Epithelial cell of prostate (primary cell): Measurements from ENCODE around the gene AGFG1.
"Not testable (repeated sequence)": the region's sequence is repeated elsewhere in the genome, so short reads cannot be mapped to it uniquely, and the experiment has no call there.

ENCODE experiments used
- DNase-seq: peaks from one replicate; pipeline ENCODE4 v3.0.0-alpha.2; 2011; ENCODE audit warnings: low read depth, low spot score
- H3K27ac ChIP-seq: fragments of 450-650 bp; 2 replicates; pipeline ENCODE4 v1.5.1; 2017; ENCODE audit warnings: mild to moderate bottlenecking

Gene AGFG1

DNA sequence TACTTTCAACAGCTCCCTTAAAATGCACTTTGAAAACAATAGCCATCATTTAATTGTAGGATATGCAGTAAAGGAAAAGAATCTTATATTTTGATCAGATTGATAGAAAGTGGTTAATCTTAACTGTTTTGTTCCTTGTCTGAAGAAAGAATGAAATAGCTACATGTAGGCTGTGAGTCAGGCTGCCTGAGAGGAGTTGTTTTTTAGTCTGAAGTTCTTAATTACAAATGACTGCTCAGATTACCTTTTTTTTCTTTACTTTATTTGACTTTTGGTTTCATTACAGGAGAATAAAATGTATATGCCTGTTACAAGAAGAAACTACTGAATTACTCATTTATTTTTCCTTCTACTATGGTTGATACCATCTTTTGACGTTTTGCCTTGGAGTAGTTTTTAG is 56.8 kb downstream of the AGFG1 start:
- no peak for DNase-seq
- no peak overlapping the region for H3K27ac ChIP-seq

GRCh38 chr2:227529871-227530270 is 57.9 kb downstream of the AGFG1 start:
- H3K27ac ChIP-seq, result no peak overlapping the region
- DNase-seq, result no peak

DNA sequence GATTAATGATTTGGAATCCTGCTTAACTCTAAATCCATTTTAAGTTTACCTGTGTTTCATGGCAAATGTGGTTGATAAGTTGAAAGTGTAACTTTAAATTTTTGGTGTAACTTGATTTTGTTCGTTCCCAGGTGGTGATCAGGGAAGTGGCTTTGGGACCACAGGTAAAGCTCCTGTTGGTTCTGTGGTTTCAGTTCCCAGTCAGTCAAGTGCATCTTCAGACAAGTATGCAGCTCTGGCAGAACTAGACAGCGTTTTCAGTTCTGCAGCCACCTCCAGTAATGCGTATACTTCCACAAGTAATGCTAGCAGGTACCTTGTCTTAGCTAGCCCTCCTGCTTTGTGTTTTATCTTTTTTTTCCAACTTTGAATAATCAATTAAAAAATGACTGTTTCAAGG is 62.8 kb downstream of the AGFG1 start:
- no peak overlapping the region for H3K27ac ChIP-seq
- DNase-seq, result no peak

DNA sequence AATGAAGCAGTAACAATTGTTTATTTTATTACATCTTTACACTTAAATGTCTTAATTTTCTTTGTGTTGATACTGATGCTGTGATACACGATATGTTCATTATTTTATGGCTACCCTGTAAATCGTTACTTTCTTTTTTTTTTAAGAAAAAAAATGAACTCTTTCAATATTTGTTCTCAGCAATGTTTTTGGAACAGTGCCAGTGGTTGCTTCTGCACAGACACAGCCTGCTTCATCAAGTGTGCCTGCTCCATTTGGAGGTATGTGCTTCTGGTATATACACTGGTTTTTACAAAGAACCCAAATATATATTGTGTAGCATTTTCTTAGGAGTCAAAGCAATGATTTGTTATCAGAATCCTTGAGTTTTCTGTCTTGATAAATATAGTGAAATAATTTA is 64.5 kb downstream of the AGFG1 start:
- no peak overlapping the region for H3K27ac ChIP-seq
- no peak for DNase-seq

- no peak overlapping the region for H3K27ac ChIP-seq
- DNase-seq, result no peak
Observed at GRCh38 chr2:227539465-227539956, 67.6 kb downstream of the AGFG1 start.

- H3K27ac ChIP-seq, DNase-seq: not testable (repeated sequence)
Observed at GRCh38 chr2:227540352-227540751, 68.4 kb downstream of the AGFG1 start.

- no peak overlapping the region for H3K27ac ChIP-seq
- no peak for DNase-seq
Observed at GRCh38 chr2:227545990-227546389, 74.0 kb downstream of the AGFG1 start.

DNA sequence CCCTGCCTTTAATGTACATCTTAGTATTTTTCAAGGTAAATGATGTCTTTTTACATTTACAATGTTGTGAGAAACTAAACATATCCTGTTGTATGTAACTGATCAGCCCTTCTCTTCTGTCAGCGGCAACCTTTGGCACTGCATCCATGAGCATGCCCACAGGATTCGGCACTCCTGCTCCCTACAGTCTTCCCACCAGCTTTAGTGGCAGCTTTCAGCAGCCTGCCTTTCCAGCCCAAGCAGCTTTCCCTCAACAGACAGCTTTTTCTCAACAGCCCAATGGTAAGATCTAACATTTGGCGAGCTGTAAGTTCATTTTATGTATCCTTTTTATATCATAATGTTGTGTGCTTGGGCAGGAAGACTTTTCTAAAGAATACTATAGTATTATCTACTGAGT is 79.9 kb downstream of the AGFG1 start:
- DNase-seq, result no peak

GRCh38 chr2:227562581-227562980 is 90.6 kb downstream of the AGFG1 start:
- DNase-seq, result no peak
- H3K27ac ChIP-seq, result no peak overlapping the region

More for the DNA sequence above, 79.9 kb downstream of the AGFG1 start:
- H3K27ac ChIP-seq, result no peak overlapping the region

- no peak for DNase-seq
Observed at GRCh38 chr2:227565080-227565479, 93.1 kb downstream of the AGFG1 start.

GRCh38 chr2:227566012-227566411 is 94.1 kb downstream of the AGFG1 start:
- no peak for DNase-seq
- no peak overlapping the region for H3K27ac ChIP-seq

More at GRCh38 chr2:227565080-227565479, 93.1 kb downstream of the AGFG1 start:
- H3K27ac ChIP-seq, result no peak overlapping the region

DNA sequence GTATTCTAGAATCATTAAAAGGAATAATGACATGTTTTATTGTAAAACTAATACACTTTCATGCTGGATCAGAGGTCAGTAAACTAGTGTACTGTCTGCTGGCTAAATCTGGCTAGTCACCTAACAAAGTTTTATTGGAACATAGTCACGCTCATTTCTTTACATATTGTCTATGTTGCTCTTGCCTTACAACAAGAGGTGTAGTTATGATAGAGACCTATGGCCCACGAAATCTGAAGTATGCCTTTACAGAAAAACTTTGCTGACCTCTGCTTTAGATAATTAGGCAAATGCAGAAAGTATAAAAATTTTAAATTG is 96.9 kb downstream of the AGFG1 start:
- no peak overlapping the region for H3K27ac ChIP-seq
- DNase-seq, result no peak

- H3K27ac ChIP-seq, result no peak overlapping the region
- DNase-seq, result no peak
Observed at GRCh38 chr2:227570615-227571014, 98.7 kb downstream of the AGFG1 start.

GRCh38 chr2:227576110-227576509 is 104.2 kb downstream of the AGFG1 start:
- DNase-seq, result no peak
- no peak overlapping the region for H3K27ac ChIP-seq

- no peak overlapping the region for H3K27ac ChIP-seq
- no peak for DNase-seq
Observed at GRCh38 chr2:227576812-227577211, 104.9 kb downstream of the AGFG1 start.

- no peak overlapping the region for H3K27ac ChIP-seq
- DNase-seq, result no peak
Observed at GRCh38 chr2:227577555-227577954, 105.6 kb downstream of the AGFG1 start.

DNA sequence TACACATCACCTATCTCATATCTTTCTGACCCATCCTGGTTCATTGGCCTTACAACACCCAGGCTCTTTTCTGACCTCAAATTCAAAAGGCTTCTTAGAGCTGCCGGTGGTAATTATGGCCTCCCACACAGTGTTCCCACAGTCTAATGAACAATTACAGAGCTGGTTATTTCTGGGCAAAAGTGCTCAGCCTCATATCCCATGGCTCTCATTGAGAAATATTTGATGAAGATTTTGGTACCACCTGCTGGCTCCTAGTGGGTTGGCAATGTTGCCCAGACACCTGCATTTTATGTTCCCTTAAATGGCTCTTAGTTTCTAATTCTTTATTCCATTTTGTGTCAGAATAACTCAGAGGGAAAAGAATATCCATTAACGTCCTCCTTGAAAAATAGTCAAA is 106.7 kb downstream of the AGFG1 start:
- no peak for DNase-seq
- no peak overlapping the region for H3K27ac ChIP-seq

DNA sequence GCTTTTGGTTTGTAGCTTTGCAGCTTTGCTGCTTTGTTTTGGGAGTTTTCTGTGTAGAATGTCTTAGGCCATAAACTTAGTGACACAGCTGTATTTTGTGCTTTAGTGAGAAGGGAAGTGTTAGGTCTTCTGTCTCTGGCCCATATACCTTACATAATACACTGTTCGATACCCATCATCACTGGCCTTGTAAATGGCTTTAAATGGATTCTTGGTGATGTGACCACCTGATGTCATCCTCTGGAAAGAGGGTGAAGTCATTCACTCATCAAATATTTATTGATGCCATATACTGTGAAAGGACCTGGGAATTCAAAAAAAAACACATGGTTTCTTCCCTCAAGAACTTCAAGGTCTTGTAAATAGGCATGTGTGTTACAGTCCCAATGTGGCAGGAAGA is 107.8 kb downstream of the AGFG1 start:
- no peak for DNase-seq
- no peak overlapping the region for H3K27ac ChIP-seq

DNA sequence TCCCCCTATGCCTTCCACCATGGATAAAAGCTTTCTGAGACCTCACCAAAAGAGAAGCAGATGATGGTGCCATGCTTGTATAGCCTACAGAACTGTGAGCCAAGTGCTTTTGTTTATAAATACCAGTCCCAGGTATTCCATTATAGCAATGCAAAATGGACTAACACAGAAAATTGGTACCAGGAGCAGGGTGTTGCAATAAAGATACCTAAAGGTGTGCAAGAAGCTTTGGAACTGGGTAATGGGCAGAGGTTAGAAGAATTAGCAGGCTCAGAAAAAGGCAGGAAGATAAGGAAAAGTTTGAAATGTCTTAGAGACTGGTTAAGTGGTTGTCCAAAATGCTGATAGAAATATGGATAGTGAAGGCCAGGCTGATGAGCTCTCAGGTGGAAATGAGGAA is 110.4 kb downstream of the AGFG1 start:
- H3K27ac ChIP-seq, result no peak overlapping the region

DNA sequence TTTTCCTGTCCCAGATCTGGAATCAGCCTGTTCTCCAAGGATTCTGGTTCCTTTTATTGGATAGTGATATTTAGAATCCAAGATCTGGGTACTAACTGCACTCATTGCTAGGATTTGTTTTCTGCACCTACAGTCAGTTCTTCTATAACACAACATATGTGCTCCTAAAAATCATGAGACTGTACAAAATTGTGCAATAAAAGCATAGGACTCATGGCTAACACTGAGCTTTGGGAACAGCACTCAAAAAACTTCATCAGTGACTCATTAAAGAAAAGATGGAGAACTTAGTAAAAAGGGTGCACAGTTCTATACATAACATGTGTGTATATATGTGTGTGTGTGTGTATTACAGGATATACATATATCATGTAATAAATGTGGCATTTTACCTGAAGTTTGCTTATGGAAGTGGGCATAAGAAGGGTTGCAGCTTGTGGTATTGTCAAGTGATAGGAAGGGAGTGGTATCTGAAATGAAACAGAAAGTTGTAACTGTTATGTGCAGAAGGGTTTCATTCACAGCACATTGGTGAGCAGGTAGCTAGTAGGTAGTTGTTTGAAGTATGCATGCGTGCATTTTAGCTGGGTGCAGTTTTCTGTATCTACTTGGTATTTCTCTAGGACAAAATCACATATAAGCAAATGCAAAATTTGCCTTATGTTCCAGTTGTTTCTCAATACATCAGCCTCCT is 120.9 kb downstream of the AGFG1 start:
- H3K27ac ChIP-seq, result no peak overlapping the region
- no peak for DNase-seq

More for the DNA sequence above, 110.4 kb downstream of the AGFG1 start:
- DNase-seq, result no peak

DNA sequence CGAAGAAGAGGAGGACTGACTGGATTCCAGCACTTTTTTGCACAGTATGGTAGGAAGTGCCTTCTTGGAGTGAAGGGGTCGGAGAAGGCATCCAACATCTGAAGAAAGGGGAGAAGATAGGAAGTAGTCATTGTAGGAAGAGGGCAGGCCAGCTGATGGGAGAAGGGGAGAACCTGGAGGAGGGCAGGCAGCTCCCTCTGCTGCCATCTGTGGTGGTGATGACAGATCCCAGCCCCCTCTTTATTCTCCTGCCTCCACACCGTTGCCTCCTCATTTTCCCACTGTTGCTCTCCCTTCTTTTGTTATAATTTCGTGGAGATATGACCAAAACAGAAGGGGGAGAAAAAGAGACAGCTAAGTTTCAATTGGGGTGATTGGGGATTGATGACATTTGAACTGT is 123.8 kb downstream of the AGFG1 start:
- no peak for DNase-seq
- H3K27ac ChIP-seq, result no peak overlapping the region

DNA sequence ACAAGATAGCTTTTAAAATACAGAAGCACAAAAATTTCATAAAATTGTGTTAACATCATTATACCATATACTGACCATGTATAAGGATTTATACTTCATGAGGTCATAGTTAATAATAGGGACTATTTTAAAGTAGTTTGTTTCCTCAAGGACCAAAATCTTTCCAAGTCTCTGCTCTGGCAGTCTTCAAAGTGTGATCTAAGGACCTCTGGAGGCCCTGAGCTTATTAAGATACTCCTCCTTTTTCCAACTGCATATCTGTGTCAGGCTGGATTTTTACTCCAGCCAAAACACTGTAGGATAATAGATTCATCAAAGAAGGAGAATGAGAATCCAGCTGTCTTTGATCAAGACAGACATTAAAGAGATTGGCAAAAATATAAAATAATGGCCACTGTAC is 125.1 kb downstream of the AGFG1 start:
- H3K27ac ChIP-seq, result no peak overlapping the region
- DNase-seq, result no peak
